Retinal pigment epithelial cell (primary cell): ENCODE results near the gene SLAIN2.

ENCODE experiments used
- DNase-seq: peaks from one replicate; pipeline ENCODE4 v3.0.0-alpha.2; 2010; ENCODE audit warnings: low read depth
- H3K4me3 ChIP-seq: 2 replicates; pipeline ENCODE4 v1.5.1; 2011; ENCODE audit warnings: mild to moderate bottlenecking, low read length, control low read depth, moderate library complexity
- CTCF ChIP-seq: conservative IDR thresholded peaks from 2 replicates; pipeline ENCODE4 v1.5.1; 2011; ENCODE audit warnings: low read depth, low read length, control low read depth, inconsistent platforms

The SLAIN2 gene

GRCh38 chr4:48409203-48409602 lies 67.9 kb downstream of the SLAIN2 start:
- TF ChIP-seq CTCF, result no peak
- no peak for DNase-seq
- H3K4me3 ChIP-seq, result no peak overlapping the region

GRCh38 chr4:48410812-48411211 lies 69.5 kb downstream of the SLAIN2 start:
- no peak overlapping the region for H3K4me3 ChIP-seq
- no peak for DNase-seq
- TF ChIP-seq CTCF, result no peak

GRCh38 chr4:48420144-48420543 lies 78.8 kb downstream of the SLAIN2 start:
- TF ChIP-seq CTCF, result no peak
- no peak for DNase-seq
- H3K4me3 ChIP-seq, result no peak overlapping the region

GRCh38 chr4:48421101-48421500 lies 79.8 kb downstream of the SLAIN2 start:
- TF ChIP-seq CTCF, result no peak
- DNase-seq, result no peak
- H3K4me3 ChIP-seq, result no peak overlapping the region

GRCh38 chr4:48428926-48429325 lies 87.6 kb downstream of the SLAIN2 start:
- TF ChIP-seq CTCF, result no peak
- no peak for DNase-seq
- H3K4me3 ChIP-seq, result no peak overlapping the region

- no peak for DNase-seq
- H3K4me3 ChIP-seq, result no peak overlapping the region
- TF ChIP-seq CTCF, result no peak
Observed at GRCh38 chr4:48429709-48430474, 88.6 kb downstream of the SLAIN2 start.

GRCh38 chr4:48431401-48431800 lies 90.1 kb downstream of the SLAIN2 start:
- DNase-seq, result no peak
- H3K4me3 ChIP-seq, result no peak overlapping the region
- no peak for TF ChIP-seq CTCF
